A549 treated with Mapracorat at 1 μM for 4 hours (cell line): ENCODE measurements around the gene DAGLA. TPM values are rescaled to one million over a fixed set of nuclear protein-coding genes. Genes with fewer than 3 reads are reported as not detected.

Experiments
- total RNA-seq: library from RNA; stranded (reverse); fragments of 200-300 nt; extraction: Qiagen RNA extraction; gene quantifications from 5 replicates; pipeline ENCODE4 v1.2.3, GENCODE V29; 2022

DAGLA gene
- 3.8 to 7.1 TPM (median 6.5 TPM) in 5 replicates for total RNA-seq

GRCh38 chr11:61679893-61680621, at the start of gene DAGLA:
Gene DAGLA, plus strand, starts transcription at chr11:61680391. Its CDS starts 39,765 bp downstream, at chr11:61720156.

GRCh38 chr11:61752117-61752924, 72.1 kb downstream of the DAGLA start, which contains the start of gene MYRF:
Gene MYRF, plus strand, starts transcription at chr11:61752636. Its CDS starts 109 bp downstream, at chr11:61752745.

GRCh38 chr11:61792310-61793082, 112.3 kb downstream of the DAGLA start, which contains the start of the genes FEN1 and TMEM258:
Gene FEN1, plus strand, starts transcription at chr11:61792911. Its CDS starts 2,451 bp downstream, at chr11:61795362.
Gene TMEM258, minus strand, starts transcription at chr11:61792599. Its CDS starts 41 bp downstream, at chr11:61792558.

Other genes starting within 250 kb of the DAGLA start
- 0.15 to 0.31 TPM (median 0.19 TPM) in 4 of 5 replicates, not detected in the other for gene LRRC10B, start 171.6 kb upstream of the DAGLA start, total RNA-seq
- gene SYT7, start 99.3 kb upstream of the DAGLA start, total RNA-seq = 0.84 to 1.3 TPM (median 1.2 TPM) in 5 replicates
- 14.2 to 21.4 TPM (median 18.9 TPM) in 5 replicates for gene MYRF, start 72.2 kb downstream of the DAGLA start, total RNA-seq
- 214 to 277 TPM (median 234 TPM) in 5 replicates for gene TMEM258, start 112.2 kb downstream of the DAGLA start, total RNA-seq
- gene FEN1, start 112.5 kb downstream of the DAGLA start, total RNA-seq = 90.3 to 108 TPM (median 97.7 TPM) in 5 replicates
- 162 to 234 TPM (median 202 TPM) in 5 replicates for gene FADS1, start 136.6 kb downstream of the DAGLA start, total RNA-seq
- gene FADS2, start 147.9 kb downstream of the DAGLA start, total RNA-seq = 327 to 428 TPM (median 371 TPM) in 5 replicates
- gene FADS3, start 211.2 kb downstream of the DAGLA start, total RNA-seq = 61.4 to 86.5 TPM (median 79.0 TPM) in 5 replicates
- gene RAB3IL1, start 237.2 kb downstream of the DAGLA start, total RNA-seq = 16.0 to 23.0 TPM (median 19.1 TPM) in 5 replicates